Vagina (tissue), 2 donors: ENCODE measurements around the gene RIBC2. TPM values are rescaled to one million over a fixed set of nuclear protein-coding genes. Genes with fewer than 3 reads are reported as not detected.
"Not testable (repeated sequence)": the region's sequence is repeated elsewhere in the genome, so short reads cannot be mapped to it uniquely, and the experiment has no call there.

Source experiments
- DNase-seq, 2 donors: peaks; one replicate each; pipeline ENCODE4 v3.0.0-alpha.2; 2017; ENCODE audit errors: extremely low spot score in 2 of 2
- H3K27ac ChIP-seq: fragments of 200-600 bp; sonication (generic); one replicate; pipeline ENCODE4 v1.5.1; 2019
- H3K27me3 ChIP-seq: fragments of 200-600 bp; sonication (generic); one replicate; pipeline ENCODE4 v1.5.1; 2019
- H3K36me3 ChIP-seq, 2 donors: fragments of 200-600 bp; sonication (generic); one replicate each; pipeline ENCODE4 v1.5.1; 2017 to 2019
- H3K4me1 ChIP-seq: fragments of 200-600 bp; sonication (generic); one replicate; pipeline ENCODE4 v1.5.1; 2019
- H3K4me3 ChIP-seq, 2 donors: fragments of 200-600 bp; sonication (generic); 1 replicate in 1 of 2; 2 replicates in 1 of 2; pipeline ENCODE4 v1.5.1; 2016 to 2019
- H3K9me3 ChIP-seq: fragments of 200-600 bp; sonication (generic); one replicate; pipeline ENCODE4 v1.5.1; 2019
- POLR2A ChIP-seq, 2 donors: fragments of 450-650 bp; IDR thresholded peaks; one replicate each; pipeline ENCODE4 v1.6.1; 2017; ENCODE audit warnings: antibody characterized with exemption in 2 of 2, mild to moderate bottlenecking in 2 of 2, moderate library complexity in 2 of 2
- POLR2AphosphoS5 ChIP-seq, 2 donors: sonication (generic); formaldehyde crosslinking; IDR thresholded peaks; one replicate each; pipeline ENCODE4 v1.9.0; 2017; ENCODE audit warnings: antibody characterized with exemption in 2 of 2, mild to moderate bottlenecking in 2 of 2, low read depth in 1 of 2; ENCODE audit not compliant: insufficient read depth in 1 of 2
- intact Hi-C: fragments of 100-400 bp; cut with DNase I; formaldehyde crosslinking; loops from one replicate; pipeline ENCODE4 v1.15.1; 2023
- total RNA-seq: library from RNA; depleted of rRNA; stranded (reverse); fragments of >200 nt; gene quantifications from one replicate; pipeline ENCODE4 v1.2.3, GENCODE V29; 2016
- TF ChIP-seq, protein P1 (sequence below), 3 experiments: fragments of 450-650 bp in 2 of 3; fragments of 200-600 bp in 1 of 3; sonication (generic) in 1 of 3; IDR thresholded peaks; one replicate each; pipeline ENCODE4 v1.5.1; 2017 to 2019; ENCODE audit warnings: antibody characterized with exemption in 3 of 3, mild to moderate bottlenecking in 2 of 3, moderate library complexity in 2 of 3

Gene RIBC2
- total RNA-seq, 1 donor from 2014 or later, result 0.49 TPM

DNA sequence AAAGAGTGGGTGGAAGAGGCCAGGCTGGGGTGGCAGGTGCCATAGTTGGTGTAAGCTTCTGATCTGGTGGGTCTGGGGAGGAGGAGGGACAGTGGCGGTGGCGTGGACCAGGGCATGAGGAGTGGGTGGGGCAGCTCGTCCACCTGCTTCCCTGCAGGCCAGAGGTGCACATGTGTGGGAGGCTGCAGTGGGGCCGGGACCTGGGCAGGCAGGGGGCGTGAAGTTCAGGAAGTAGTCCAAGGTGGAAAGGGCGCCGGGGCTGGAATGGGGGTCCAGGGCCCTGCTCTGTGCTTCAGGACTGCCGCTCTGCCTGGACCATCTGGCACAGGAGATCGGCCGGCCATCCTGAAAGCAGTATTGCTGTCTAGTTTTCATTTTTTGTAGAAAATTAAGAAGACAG lies 15.9 kb downstream of the RIBC2 start:
- DNase-seq, result no peak
- Histone ChIP-seq H3K4me1 (no peaks in the 10 kb centered on the region), H3K27ac (no peak overlapping the region), H3K4me3 (no peak overlapping the region), H3K27me3 (no peaks in the 10 kb centered on the region), H3K36me3 (no peaks in the 10 kb centered on the region), H3K9me3 (no peaks in the 10 kb centered on the region)
- TF ChIP-seq POLR2AphosphoS5 (IDR thresholded peaks at IDR 0.05; ENCODE audit: insufficient read depth in 1 of 2, low read depth in 1 of 2) (no peak), POLR2A (IDR thresholded peaks at IDR 0.05) (no peak)
- TF ChIP-seq, protein P1, sequence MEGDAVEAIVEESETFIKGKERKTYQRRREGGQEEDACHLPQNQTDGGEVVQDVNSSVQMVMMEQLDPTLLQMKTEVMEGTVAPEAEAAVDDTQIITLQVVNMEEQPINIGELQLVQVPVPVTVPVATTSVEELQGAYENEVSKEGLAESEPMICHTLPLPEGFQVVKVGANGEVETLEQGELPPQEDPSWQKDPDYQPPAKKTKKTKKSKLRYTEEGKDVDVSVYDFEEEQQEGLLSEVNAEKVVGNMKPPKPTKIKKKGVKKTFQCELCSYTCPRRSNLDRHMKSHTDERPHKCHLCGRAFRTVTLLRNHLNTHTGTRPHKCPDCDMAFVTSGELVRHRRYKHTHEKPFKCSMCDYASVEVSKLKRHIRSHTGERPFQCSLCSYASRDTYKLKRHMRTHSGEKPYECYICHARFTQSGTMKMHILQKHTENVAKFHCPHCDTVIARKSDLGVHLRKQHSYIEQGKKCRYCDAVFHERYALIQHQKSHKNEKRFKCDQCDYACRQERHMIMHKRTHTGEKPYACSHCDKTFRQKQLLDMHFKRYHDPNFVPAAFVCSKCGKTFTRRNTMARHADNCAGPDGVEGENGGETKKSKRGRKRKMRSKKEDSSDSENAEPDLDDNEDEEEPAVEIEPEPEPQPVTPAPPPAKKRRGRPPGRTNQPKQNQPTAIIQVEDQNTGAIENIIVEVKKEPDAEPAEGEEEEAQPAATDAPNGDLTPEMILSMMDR (IDR thresholded peaks at IDR 0.05), result no peak
- intact Hi-C loops, result no loop called here

DNA sequence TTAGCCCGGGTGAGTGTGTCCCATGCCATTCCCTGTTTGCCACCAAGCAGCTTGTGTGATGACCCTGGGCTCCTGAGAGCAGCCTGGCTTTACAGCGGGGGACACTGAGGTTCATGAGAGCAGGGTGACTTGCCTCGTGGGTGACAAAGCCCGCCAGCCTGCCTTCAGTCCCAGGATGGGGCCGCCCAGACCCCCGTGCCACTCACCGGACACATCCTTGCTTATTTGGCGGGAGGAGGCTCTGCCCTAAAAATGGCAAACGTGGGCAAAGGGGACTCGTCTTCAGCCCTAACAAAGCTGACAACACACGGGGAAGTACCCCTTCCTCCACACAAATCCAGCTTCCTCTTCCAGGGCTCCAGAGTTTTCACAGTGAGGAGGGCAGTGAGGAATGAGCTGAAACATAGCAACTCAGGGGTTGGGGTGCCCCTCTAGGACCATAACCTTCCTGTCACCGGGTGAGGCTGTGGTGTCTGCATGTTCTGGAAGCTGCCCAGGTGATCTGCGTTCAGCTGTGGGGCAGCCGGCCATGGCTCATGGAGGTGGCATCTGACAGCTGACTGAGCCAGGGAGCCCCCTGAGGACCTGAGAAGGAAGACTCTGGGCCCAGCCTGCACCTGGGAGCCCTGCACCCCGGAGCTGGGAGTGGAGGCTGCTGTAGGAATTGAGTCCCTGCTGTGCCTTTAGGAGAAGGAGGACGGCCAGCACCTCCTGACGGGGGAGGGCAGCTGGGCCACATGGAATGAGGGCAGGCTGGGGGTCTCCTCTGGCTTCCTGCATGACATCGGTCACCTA lies 16.7 kb downstream of the RIBC2 start:
- H3K9me3 ChIP-seq, result no peaks in the 10 kb centered on the region
- H3K27me3 ChIP-seq, result no peaks in the 10 kb centered on the region
- no peak overlapping the region for H3K4me3 ChIP-seq
- H3K4me1 ChIP-seq, result peaks cover 4% of the 10 kb centered on the region
- peak in 1 of 2 donors; percentile 79 for DNase-seq
- TF ChIP-seq POLR2A (IDR thresholded peaks at IDR 0.05) (no peak), POLR2AphosphoS5 (IDR thresholded peaks at IDR 0.05; ENCODE audit: insufficient read depth in 1 of 2, low read depth in 1 of 2) (no peak)
- TF ChIP-seq, protein P1 (IDR thresholded peaks at IDR 0.05), result no peak
- H3K36me3 ChIP-seq, result no peaks in the 10 kb centered on the region
- intact Hi-C loops, result no loop called here
- no peak overlapping the region for H3K27ac ChIP-seq

DNA sequence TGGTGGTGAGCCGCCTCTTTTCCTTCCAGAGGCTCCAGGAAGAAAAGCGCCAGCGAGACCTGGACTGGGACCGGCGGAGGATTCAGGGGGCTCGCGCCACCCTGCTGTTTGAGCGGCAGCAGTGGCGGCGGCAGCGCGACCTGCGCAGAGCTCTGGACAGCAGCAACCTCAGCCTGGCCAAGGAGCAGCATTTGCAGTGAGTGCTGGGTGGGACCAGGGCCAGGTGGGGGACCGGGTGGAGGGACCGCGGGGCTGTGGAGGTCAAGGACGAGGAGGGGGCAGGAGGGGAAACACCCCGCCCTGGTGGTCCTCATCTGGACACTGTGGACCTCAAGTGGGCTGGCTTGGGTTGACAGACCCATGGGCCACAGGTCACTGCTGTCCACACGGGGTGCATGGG lies 17.4 kb downstream of the RIBC2 start:
- Histone ChIP-seq H3K4me3 (no peak overlapping the region), H3K36me3 (no peaks in the 10 kb centered on the region), H3K27ac (no peak overlapping the region), H3K27me3 (no peaks in the 10 kb centered on the region), H3K4me1 (peaks cover 8% of the 10 kb centered on the region), H3K9me3 (no peaks in the 10 kb centered on the region)
- TF ChIP-seq, protein P1 (IDR thresholded peaks at IDR 0.05), result no peak
- no peak for TF ChIP-seq POLR2AphosphoS5 (IDR thresholded peaks at IDR 0.05; ENCODE audit: insufficient read depth in 1 of 2, low read depth in 1 of 2)
- TF ChIP-seq POLR2A (IDR thresholded peaks at IDR 0.05), result no peak
- intact Hi-C loops, result no loop called here
- DNase-seq, result no peak

DNA sequence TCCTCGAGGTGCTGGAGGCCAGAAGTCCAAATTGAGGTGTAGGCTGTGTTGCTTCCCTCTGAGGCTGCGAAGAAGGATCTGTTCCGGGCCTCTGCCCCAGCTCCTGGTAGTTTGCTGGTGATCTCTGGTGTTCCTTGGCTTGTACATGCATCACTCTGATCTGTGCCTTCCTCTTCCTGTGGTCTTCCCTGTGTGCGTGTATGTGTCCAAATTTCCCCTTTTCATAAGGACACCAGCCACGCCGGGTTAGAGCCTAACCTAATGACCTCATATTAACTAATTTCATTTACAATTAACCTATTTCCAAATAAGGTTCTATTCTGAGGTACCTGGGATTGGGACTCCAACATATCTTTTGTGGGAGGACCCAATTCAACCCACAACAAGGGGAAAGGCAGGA lies 21.5 kb downstream of the RIBC2 start:
- H3K4me3 ChIP-seq, result no peak overlapping the region
- no peaks in the 10 kb centered on the region for H3K27me3 ChIP-seq
- H3K27ac ChIP-seq, result peak overlapping the region; percentile 71
- H3K4me1 ChIP-seq, result peaks cover 8% of the 10 kb centered on the region
- intact Hi-C loops, result loop anchor here (2.0 kb wide), 1 partner anchor 166 kb away; no protein-coding TSS in a partner anchor
- TF ChIP-seq POLR2A (IDR thresholded peaks at IDR 0.05) (no peak), POLR2AphosphoS5 (IDR thresholded peaks at IDR 0.05; ENCODE audit: insufficient read depth in 1 of 2, low read depth in 1 of 2) (no peak)
- TF ChIP-seq, protein P1 (IDR thresholded peaks at IDR 0.05), result no peak
- no peaks in the 10 kb centered on the region for H3K9me3 ChIP-seq
- no peak for DNase-seq
- H3K36me3 ChIP-seq, result no peaks in the 10 kb centered on the region

DNA sequence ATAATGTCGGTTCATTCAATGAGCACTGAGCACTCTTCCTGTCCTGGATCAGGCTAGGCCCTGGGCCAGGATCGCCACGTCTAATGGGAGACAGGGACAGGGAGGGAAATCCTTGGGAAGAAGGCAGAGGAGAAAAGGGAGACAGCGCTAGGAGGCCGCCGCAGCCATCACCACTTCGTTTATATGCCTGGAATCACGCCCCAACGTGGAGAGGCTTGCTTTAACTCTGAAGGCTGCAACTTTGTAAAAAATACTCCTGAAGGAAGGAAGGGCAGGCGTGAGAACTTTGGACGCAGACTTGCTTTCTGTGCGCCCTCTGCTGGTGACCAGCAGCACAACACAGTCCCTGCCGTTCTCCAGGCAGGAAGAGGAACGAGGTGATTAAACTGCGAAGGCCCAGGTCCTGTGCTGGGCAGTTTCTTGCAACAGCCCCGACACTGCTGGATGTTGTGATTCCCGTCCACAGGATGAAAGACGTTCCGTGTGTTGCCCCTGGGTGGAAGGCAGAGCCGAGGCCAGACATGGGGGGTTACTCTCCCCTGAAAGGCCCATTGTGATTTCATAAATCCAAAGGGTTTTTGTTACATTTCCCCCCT lies 22.1 kb downstream of the RIBC2 start:
- intact Hi-C loops, result loop anchor here (2.0 kb wide), 1 partner anchor 167 kb away; no protein-coding TSS in a partner anchor
- no peaks in the 10 kb centered on the region for H3K27me3 ChIP-seq
- no peak for DNase-seq
- no peaks in the 10 kb centered on the region for H3K36me3 ChIP-seq
- TF ChIP-seq, protein P1 (IDR thresholded peaks at IDR 0.05), result peak; percentile 91 to 95 (median 93)
- TF ChIP-seq POLR2A (IDR thresholded peaks at IDR 0.05) (no peak), POLR2AphosphoS5 (IDR thresholded peaks at IDR 0.05; ENCODE audit: insufficient read depth in 1 of 2, low read depth in 1 of 2) (peak; percentile 64 to 87)
- peak overlapping the region; percentile 71 for H3K27ac ChIP-seq
- H3K9me3 ChIP-seq, result no peaks in the 10 kb centered on the region
- H3K4me3 ChIP-seq, result no peak overlapping the region
- peaks cover 12% of the 10 kb centered on the region for H3K4me1 ChIP-seq

DNA sequence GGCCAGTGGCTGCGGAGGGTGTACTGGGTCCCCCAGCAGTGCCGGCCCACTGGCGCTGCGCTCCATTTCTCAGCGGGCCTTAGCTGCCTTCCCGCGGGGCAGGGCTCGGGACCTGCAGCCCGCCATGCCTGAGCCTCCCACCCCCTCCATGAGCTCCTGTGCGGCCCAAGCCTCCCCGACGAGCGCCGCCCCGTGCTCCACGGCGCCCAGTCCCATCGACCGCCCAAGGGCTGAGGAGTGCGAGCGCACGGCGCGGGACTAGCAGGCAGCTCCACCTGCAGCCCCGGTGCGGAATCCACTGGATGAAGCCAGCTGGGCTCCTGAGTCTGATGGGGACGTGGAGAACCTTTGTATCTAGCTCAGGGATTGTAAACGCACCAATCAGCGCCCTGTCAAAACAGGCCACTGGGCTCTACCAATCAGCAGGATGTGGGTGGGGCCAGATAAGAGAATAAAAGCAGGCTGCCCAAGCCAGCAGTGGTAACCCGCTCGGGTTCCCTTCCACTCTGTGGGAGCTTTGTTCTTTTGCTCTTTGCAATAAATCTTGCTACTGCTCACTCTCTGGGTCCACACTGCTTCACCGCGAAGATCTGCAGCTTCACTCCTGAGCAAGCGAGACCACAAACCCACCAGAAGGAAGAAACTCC lies 23.5 kb downstream of the RIBC2 start:
- H3K4me3 ChIP-seq, intact Hi-C loops, H3K27ac ChIP-seq, H3K36me3 ChIP-seq, DNase-seq, H3K27me3 ChIP-seq, H3K9me3 ChIP-seq: not testable (repeated sequence)
- H3K4me1 ChIP-seq, result peaks cover 22% of the 10 kb centered on the region
